Progenitor cell of endocrine pancreas (in vitro differentiated cells): ENCODE measurements around the gene SPATS2L. TPM values are rescaled to one million over a fixed set of nuclear protein-coding genes. Genes with fewer than 3 reads are reported as not detected.

ENCODE experiments used
- DNase-seq: peaks from one replicate; pipeline ENCODE4 v3.0.0; 2021; ENCODE audit warnings: low spot score; ENCODE audit not compliant: unreplicated experiment
- H3K27ac Mint-ChIP-seq: 2 replicates; pipeline ENCODE4 v1.8.0; 2021; ENCODE audit warnings: mild to moderate bottlenecking, moderate library complexity, mixed read lengths
- H3K27me3 Mint-ChIP-seq: 2 replicates; pipeline ENCODE4 v1.8.0; 2021; ENCODE audit warnings: mixed read lengths
- H3K36me3 Mint-ChIP-seq: 2 replicates; pipeline ENCODE4 v1.8.0; 2022; ENCODE audit warnings: mixed read lengths; ENCODE audit not compliant: insufficient read depth
- H3K4me1 Mint-ChIP-seq: 2 replicates; pipeline ENCODE4 v1.8.0; 2021; ENCODE audit warnings: low read depth, mixed read lengths
- H3K4me3 Mint-ChIP-seq: 2 replicates; pipeline ENCODE4 v1.8.0; 2021; ENCODE audit warnings: low read depth, mild to moderate bottlenecking, moderate library complexity, mixed read lengths
- H3K9me3 Mint-ChIP-seq: 2 replicates; pipeline ENCODE4 v1.8.0; 2021; ENCODE audit warnings: low read depth, mixed read lengths
- total RNA-seq: library from RNA; stranded (reverse); gene quantifications from 2 replicates; pipeline ENCODE4 v1.2.1, GENCODE V29; 2021
- TF ChIP-seq, protein P1 (sequence below): fragments of 200-600 bp; sonication (generic); IDR thresholded peaks from one replicate; pipeline ENCODE4 v1.5.0; 2021; ENCODE audit warnings: antibody characterized with exemption, mild to moderate bottlenecking; ENCODE audit not compliant: unreplicated experiment

SPATS2L gene
- total RNA-seq, 1 donor from 2014 or later: 110 TPM

DNA sequence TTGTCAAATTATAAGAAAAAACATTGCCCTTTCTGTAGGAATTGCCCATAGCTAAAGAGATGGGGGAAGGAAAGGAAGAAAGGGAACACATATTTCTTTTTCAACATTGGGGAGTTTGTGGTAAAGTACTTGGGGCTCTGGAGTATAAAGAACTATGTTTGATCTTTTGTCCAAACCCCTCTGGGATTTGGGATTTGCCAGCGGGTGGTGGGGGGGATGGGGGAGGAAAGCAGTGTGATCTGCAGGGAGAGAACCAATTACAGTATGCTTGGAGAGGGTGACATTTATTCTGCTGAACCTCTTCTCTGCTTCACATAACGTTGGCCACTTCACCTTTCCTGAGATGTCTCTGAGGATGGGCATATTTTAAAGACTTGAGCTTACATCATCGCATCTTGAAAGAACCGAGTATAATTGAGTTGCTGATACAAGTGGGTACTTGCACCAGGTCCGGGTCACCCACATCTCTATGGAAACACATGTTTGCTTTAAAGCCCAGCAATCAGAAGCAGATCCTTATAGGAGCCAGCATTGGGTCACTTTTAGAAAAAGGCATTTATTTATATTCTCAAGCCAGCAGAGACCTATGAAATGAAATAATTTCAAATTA, 73.1 kb downstream of the SPATS2L start:
- H3K4me1 Mint-ChIP-seq: peaks cover 74% of the 10 kb centered on the region
- peaks cover 1% of the 10 kb centered on the region for H3K36me3 Mint-ChIP-seq
- no peaks in the 10 kb centered on the region for H3K27me3 Mint-ChIP-seq
- peak overlapping the region; percentile 16 for H3K4me3 Mint-ChIP-seq
- H3K9me3 Mint-ChIP-seq: no peaks in the 10 kb centered on the region
- no peak for DNase-seq
- H3K27ac Mint-ChIP-seq: peak overlapping the region; percentile 95
- TF ChIP-seq, protein P1, sequence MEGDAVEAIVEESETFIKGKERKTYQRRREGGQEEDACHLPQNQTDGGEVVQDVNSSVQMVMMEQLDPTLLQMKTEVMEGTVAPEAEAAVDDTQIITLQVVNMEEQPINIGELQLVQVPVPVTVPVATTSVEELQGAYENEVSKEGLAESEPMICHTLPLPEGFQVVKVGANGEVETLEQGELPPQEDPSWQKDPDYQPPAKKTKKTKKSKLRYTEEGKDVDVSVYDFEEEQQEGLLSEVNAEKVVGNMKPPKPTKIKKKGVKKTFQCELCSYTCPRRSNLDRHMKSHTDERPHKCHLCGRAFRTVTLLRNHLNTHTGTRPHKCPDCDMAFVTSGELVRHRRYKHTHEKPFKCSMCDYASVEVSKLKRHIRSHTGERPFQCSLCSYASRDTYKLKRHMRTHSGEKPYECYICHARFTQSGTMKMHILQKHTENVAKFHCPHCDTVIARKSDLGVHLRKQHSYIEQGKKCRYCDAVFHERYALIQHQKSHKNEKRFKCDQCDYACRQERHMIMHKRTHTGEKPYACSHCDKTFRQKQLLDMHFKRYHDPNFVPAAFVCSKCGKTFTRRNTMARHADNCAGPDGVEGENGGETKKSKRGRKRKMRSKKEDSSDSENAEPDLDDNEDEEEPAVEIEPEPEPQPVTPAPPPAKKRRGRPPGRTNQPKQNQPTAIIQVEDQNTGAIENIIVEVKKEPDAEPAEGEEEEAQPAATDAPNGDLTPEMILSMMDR: no peak

DNA sequence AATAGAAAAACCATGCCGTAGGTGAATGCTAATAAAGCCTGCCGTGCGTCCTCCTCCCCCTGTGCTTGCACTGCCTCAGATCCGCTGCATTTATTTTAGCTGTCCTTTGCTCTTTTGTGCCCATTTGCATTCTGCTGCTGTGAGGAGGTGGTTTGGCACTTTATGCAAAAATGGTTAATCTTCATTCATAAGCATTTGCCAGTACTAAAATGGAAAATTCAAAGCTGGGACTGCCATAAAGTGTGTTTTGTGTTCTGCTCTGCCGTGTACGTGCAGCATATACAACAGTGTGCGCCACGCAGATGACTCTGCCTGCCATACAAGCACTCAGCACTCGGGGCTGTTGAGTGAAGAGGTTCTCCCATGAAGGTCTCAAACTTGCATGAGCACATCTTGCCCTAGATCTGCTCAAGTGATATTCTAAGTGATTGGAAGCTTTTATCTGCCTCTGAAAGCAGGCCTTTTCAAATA, 73.6 kb downstream of the SPATS2L start:
- no peak for DNase-seq
- Mint-ChIP-seq H3K27ac (peak overlapping the region; percentile 95), H3K9me3 (no peaks in the 10 kb centered on the region), H3K27me3 (no peaks in the 10 kb centered on the region), H3K4me3 (peak overlapping the region; percentile 9), H3K4me1 (peaks cover 73% of the 10 kb centered on the region), H3K36me3 (no peaks in the 10 kb centered on the region)
- TF ChIP-seq, protein P1: no peak

DNA sequence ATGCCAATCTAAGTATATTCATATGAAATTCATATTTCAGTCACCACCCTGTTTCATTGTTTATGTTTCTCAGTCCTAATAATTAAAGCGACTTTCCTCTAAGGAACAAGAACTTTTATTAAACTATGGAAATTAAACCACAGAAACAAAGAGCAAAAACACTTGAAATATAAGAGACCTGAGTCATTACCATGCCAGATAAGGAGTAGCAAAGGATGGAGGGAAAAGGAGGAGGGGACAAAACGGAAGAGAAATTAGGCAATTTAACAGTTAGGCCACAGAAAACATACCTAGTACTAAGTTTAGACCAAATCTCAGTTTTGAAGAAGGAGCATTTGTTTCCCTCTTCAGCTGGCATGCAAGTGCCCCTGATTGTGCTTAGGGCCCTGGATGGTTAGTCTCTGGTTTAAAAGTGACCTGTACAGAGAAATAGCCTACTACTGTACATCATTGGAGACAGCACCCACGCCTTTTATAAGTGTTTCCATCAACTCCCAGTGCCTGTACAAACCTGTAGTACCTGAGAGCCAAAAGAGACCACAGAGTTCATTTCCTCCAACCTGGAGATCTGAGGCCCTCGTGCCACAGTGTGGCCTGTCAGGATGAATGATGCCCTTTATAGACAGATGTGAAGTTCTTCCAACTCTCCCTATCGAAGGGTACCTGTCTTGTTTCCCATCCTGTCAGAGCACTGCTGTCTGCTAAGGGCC, 74.5 kb downstream of the SPATS2L start:
- Mint-ChIP-seq H3K27ac (peak overlapping the region; percentile 95), H3K4me3 (peak overlapping the region; percentile 9), H3K27me3 (no peaks in the 10 kb centered on the region), H3K4me1 (peaks cover 66% of the 10 kb centered on the region), H3K36me3 (no peaks in the 10 kb centered on the region), H3K9me3 (no peaks in the 10 kb centered on the region)
- no peak for DNase-seq
- TF ChIP-seq, protein P1: no peak

DNA sequence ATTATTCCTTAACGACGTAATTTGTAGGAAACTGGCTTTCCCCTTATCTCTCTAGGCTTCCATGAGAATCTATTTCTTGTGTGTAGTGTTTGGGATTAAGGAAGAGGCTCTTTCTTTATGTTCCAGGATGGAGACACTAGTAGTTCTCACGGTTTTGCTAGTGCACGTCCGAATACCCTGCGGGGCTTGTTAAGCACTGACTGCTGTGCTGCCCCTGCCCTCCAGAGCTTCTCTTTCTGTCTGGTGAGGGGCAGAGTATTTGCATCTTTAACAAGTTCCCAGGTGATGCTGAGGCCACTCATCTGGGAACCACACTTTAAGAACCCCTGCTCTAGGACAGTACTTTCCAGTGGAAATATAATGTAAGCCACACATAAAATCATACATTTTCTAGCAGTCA, 76.4 kb downstream of the SPATS2L start:
- H3K9me3 Mint-ChIP-seq: no peaks in the 10 kb centered on the region
- TF ChIP-seq, protein P1: no peak
- no peaks in the 10 kb centered on the region for H3K27me3 Mint-ChIP-seq
- H3K4me3 Mint-ChIP-seq: no peak overlapping the region
- peaks cover 47% of the 10 kb centered on the region for H3K4me1 Mint-ChIP-seq
- no peak for DNase-seq
- peaks cover 5% of the 10 kb centered on the region for H3K36me3 Mint-ChIP-seq
- no peak overlapping the region for H3K27ac Mint-ChIP-seq

DNA sequence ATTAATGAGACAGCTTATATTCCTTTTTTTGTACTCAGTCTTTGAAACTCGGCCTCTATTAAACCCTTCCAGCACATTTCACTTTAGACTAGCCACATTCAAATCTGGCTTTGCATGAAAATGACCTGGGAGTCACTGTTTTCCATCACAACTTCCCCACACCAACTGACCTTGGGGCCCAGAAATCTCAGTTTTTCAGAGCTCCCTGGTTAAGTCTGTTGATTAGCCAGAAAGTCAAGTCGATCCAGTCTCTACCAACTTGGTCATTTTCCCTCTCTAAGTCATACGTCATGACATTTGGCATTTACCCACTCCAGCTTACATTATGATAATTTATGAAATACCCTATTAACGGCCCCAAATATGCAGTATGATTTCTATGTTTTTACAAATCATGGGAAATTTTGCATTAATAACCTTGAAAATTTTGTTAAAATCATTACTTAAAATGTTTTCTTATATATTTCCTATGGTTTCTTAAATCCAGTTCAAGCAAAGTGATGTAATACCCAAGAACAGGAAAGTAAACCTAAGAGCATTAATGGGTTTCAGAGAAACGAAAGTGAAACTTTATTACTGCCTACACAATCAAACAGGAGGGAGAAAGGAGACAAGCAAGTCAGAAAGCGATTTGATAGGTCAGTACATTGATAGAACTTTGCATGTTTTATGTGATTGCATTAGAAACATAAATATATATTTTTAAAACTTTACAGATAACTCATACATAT, 77.1 kb downstream of the SPATS2L start:
- Mint-ChIP-seq H3K9me3 (no peaks in the 10 kb centered on the region), H3K4me3 (no peak overlapping the region), H3K27ac (peak overlapping the region; percentile 63), H3K27me3 (no peaks in the 10 kb centered on the region), H3K4me1 (peaks cover 40% of the 10 kb centered on the region), H3K36me3 (peaks cover 5% of the 10 kb centered on the region)
- DNase-seq: no peak
- TF ChIP-seq, protein P1: no peak
